Measurements from ENCODE around the gene ALDH3B2.
"Not testable (repeated sequence)": the region's sequence is repeated elsewhere in the genome, so short reads cannot be mapped to it uniquely, and the experiment has no call there.

DNA sequence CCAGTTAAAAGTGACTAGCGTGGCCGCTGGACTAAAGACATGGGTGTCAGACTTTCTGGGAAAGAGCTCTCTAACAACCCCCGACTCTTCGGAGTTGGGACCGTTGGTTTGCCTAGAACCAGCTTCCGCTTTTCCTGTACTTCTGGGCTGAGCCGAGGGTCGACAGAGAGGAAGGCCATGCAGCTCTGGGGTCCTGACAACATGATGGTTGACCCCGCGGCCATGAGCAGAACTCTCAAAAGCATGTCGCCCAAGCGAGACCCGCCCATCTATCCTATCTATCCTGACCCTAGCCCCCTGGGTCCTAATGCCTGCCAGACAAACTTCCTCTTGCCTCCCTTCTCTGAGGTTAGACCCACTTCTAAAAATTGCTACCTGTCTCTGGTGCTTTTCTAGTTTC, 53.8 kb downstream of the ALDH3B2 start:
- TF ChIP-seq, protein P1, sequence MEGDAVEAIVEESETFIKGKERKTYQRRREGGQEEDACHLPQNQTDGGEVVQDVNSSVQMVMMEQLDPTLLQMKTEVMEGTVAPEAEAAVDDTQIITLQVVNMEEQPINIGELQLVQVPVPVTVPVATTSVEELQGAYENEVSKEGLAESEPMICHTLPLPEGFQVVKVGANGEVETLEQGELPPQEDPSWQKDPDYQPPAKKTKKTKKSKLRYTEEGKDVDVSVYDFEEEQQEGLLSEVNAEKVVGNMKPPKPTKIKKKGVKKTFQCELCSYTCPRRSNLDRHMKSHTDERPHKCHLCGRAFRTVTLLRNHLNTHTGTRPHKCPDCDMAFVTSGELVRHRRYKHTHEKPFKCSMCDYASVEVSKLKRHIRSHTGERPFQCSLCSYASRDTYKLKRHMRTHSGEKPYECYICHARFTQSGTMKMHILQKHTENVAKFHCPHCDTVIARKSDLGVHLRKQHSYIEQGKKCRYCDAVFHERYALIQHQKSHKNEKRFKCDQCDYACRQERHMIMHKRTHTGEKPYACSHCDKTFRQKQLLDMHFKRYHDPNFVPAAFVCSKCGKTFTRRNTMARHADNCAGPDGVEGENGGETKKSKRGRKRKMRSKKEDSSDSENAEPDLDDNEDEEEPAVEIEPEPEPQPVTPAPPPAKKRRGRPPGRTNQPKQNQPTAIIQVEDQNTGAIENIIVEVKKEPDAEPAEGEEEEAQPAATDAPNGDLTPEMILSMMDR (conservative IDR thresholded peaks at IDR 0.05) = not testable (repeated sequence)
- not testable (repeated sequence) for TF ChIP-seq ZFX (IDR thresholded peaks at IDR 0.05)

Measured in C4-2B (cell line).